ENCODE measurements around the gene ASTN2. TPM values are rescaled to one million over a fixed set of nuclear protein-coding genes. Genes with fewer than 3 reads are reported as not detected.

ASTN2 gene
- total RNA-seq, 1 experiment from 2014 or later, result 7.4 TPM

GRCh38 chr9:117317192-117317591, 97.7 kb downstream of the ASTN2 start:
- DNase-seq, result no peak
- Histone ChIP-seq H3K36me3 (replicated peaks; ENCODE audit: control insufficient read depth, insufficient read depth, low read length) (no peaks in the 10 kb centered on the region), H3K4me3 (ENCODE audit: insufficient read depth, low read depth, low read length) (no peak overlapping the region), H3K27me3 (ENCODE audit: control insufficient read depth, insufficient read depth, low read length) (no peaks in the 10 kb centered on the region)

GRCh38 chr9:117315236-117315635, 99.6 kb downstream of the ASTN2 start:
- Histone ChIP-seq H3K36me3 (replicated peaks; ENCODE audit: control insufficient read depth, insufficient read depth, low read length) (no peaks in the 10 kb centered on the region), H3K4me3 (ENCODE audit: insufficient read depth, low read depth, low read length) (no peak overlapping the region), H3K27me3 (ENCODE audit: control insufficient read depth, insufficient read depth, low read length) (no peaks in the 10 kb centered on the region)
- no peak for DNase-seq

DNA sequence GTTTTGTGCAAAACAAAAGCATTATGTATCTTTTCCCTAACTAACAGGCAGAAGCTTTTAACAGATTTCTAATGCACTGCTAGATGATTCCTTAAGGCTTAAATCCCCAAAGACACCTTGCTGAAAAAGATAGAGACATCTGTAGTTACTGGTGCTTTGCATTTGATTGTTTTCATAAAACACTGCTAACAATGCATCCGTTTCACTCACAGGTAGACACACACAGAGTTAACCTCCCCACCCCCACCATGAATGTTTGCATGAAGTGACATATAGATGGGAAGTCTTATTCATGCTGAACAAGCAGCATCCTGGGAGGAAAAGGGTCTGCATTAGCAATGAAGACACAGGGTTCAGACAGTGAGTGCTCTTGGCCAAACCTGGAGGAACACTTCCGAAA, 100.9 kb downstream of the ASTN2 start:
- DNase-seq, result no peak
- H3K27me3 ChIP-seq (ENCODE audit: control insufficient read depth, insufficient read depth, low read length), result no peaks in the 10 kb centered on the region
- no peaks in the 10 kb centered on the region for H3K36me3 ChIP-seq (replicated peaks; ENCODE audit: control insufficient read depth, insufficient read depth, low read length)
- no peak overlapping the region for H3K4me3 ChIP-seq (ENCODE audit: insufficient read depth, low read depth, low read length)

- Histone ChIP-seq H3K27me3 (ENCODE audit: control insufficient read depth, insufficient read depth, low read length) (no peaks in the 10 kb centered on the region), H3K4me3 (ENCODE audit: insufficient read depth, low read depth, low read length) (no peak overlapping the region), H3K36me3 (replicated peaks; ENCODE audit: control insufficient read depth, insufficient read depth, low read length) (no peaks in the 10 kb centered on the region)
- no peak for DNase-seq
Measured at GRCh38 chr9:117307701-117308100, 107.2 kb downstream of the ASTN2 start.

- no peak overlapping the region for H3K4me3 ChIP-seq (ENCODE audit: insufficient read depth, low read depth, low read length)
- H3K36me3 ChIP-seq (replicated peaks; ENCODE audit: control insufficient read depth, insufficient read depth, low read length), result no peaks in the 10 kb centered on the region
- DNase-seq, result no peak
- H3K27me3 ChIP-seq (ENCODE audit: control insufficient read depth, insufficient read depth, low read length), result no peaks in the 10 kb centered on the region
Measured at GRCh38 chr9:117306032-117306431, 108.8 kb downstream of the ASTN2 start.

DNA sequence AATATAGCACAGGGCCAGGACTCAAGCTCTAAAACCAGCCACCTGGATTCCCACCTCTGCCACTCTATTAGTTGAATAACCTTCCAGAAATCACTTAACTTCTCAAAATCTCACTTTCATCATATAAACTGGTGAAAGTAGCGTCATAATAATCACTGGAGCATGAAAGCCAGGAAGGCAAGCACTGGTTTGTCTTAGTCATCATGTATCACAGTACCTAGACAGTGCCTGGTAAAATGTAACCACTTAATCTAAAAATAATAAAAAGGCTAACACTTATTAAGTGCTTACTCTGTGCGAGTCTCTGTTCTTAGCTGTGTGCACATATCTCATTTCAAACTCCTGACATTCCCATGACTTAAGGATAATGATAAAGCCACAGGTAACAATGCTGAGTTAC, 109.4 kb downstream of the ASTN2 start:
- Histone ChIP-seq H3K27me3 (ENCODE audit: control insufficient read depth, insufficient read depth, low read length) (no peaks in the 10 kb centered on the region), H3K36me3 (replicated peaks; ENCODE audit: control insufficient read depth, insufficient read depth, low read length) (no peaks in the 10 kb centered on the region), H3K4me3 (ENCODE audit: insufficient read depth, low read depth, low read length) (no peak overlapping the region)
- no peak for DNase-seq

- Histone ChIP-seq H3K4me3 (ENCODE audit: insufficient read depth, low read depth, low read length) (no peak overlapping the region), H3K27me3 (ENCODE audit: control insufficient read depth, insufficient read depth, low read length) (no peaks in the 10 kb centered on the region), H3K36me3 (replicated peaks; ENCODE audit: control insufficient read depth, insufficient read depth, low read length) (no peaks in the 10 kb centered on the region)
- no peak for DNase-seq
Measured at GRCh38 chr9:117304549-117304948, 110.3 kb downstream of the ASTN2 start.

- Histone ChIP-seq H3K4me3 (ENCODE audit: insufficient read depth, low read depth, low read length) (no peak overlapping the region), H3K27me3 (ENCODE audit: control insufficient read depth, insufficient read depth, low read length) (no peaks in the 10 kb centered on the region), H3K36me3 (replicated peaks; ENCODE audit: control insufficient read depth, insufficient read depth, low read length) (no peaks in the 10 kb centered on the region)
- no peak for DNase-seq
Measured at GRCh38 chr9:117303643-117304230, 111.1 kb downstream of the ASTN2 start.

DNA sequence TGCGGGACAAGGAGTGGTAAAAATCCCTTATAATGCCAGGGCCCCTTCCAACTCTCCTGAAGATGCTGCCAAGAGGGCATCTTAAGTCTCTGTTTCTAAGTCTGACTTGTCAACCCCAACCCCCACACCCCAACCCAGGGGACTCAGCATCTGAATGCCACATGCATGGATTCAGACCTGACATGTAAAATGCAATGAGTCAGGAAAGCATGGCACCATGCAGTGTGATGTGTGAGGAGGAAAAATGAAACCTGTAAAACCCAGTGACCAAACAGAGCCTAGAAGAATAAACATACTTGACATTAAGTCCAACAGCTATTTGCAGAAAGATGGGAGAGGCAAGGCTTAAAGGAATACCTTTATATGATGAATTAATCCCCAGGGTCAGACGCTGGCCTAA, 112.4 kb downstream of the ASTN2 start:
- no peaks in the 10 kb centered on the region for H3K27me3 ChIP-seq (ENCODE audit: control insufficient read depth, insufficient read depth, low read length)
- no peak for DNase-seq
- H3K36me3 ChIP-seq (replicated peaks; ENCODE audit: control insufficient read depth, insufficient read depth, low read length), result no peaks in the 10 kb centered on the region

DNA sequence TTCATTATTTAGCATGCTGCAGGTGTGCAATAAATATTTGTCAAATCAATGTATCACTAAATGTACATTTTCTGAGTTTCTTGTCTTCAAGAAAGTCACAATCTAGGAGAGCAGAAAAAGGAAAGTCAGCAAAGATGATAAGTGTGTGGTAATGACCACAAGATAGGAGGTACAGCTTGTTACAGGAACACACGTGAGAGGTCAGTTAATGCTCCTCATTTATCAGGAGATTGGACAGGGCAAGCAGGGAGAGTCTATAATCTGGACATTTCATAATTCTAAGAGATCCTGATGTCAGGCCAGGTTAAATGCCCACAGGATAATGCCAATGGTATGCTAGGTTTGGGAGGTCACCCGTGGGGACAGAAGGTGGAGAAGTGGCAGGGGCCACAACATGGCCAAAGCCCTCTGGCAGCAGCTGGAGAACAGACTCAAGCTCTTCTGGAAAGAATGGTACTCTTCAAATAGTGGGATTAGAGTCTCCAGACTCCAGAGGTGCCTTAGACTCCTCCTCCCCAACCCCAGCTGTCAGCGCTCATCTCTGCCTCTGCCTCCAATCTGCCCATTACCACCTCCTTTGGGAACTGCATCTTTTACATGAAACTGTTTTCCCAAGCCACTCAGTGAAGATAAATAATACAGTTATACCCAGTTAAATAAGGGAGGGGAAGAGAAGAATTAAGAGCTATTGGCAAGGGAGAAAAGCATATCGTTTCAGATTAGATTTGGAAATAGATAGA, 114.3 kb downstream of the ASTN2 start:
- DNase-seq, result no peak
- no peaks in the 10 kb centered on the region for H3K36me3 ChIP-seq (replicated peaks; ENCODE audit: control insufficient read depth, insufficient read depth, low read length)
- no peaks in the 10 kb centered on the region for H3K27me3 ChIP-seq (ENCODE audit: control insufficient read depth, insufficient read depth, low read length)

More for the DNA sequence above, 112.4 kb downstream of the ASTN2 start:
- no peak overlapping the region for H3K4me3 ChIP-seq (ENCODE audit: insufficient read depth, low read depth, low read length)

GRCh38 chr9:117296453-117296852, 118.4 kb downstream of the ASTN2 start:
- H3K27me3 ChIP-seq (ENCODE audit: control insufficient read depth, insufficient read depth, low read length), result no peaks in the 10 kb centered on the region
- DNase-seq, result no peak
- no peak overlapping the region for H3K4me3 ChIP-seq (ENCODE audit: insufficient read depth, low read depth, low read length)
- no peaks in the 10 kb centered on the region for H3K36me3 ChIP-seq (replicated peaks; ENCODE audit: control insufficient read depth, insufficient read depth, low read length)

More for the DNA sequence above, 114.3 kb downstream of the ASTN2 start:
- no peak overlapping the region for H3K4me3 ChIP-seq (ENCODE audit: insufficient read depth, low read depth, low read length)

DNA sequence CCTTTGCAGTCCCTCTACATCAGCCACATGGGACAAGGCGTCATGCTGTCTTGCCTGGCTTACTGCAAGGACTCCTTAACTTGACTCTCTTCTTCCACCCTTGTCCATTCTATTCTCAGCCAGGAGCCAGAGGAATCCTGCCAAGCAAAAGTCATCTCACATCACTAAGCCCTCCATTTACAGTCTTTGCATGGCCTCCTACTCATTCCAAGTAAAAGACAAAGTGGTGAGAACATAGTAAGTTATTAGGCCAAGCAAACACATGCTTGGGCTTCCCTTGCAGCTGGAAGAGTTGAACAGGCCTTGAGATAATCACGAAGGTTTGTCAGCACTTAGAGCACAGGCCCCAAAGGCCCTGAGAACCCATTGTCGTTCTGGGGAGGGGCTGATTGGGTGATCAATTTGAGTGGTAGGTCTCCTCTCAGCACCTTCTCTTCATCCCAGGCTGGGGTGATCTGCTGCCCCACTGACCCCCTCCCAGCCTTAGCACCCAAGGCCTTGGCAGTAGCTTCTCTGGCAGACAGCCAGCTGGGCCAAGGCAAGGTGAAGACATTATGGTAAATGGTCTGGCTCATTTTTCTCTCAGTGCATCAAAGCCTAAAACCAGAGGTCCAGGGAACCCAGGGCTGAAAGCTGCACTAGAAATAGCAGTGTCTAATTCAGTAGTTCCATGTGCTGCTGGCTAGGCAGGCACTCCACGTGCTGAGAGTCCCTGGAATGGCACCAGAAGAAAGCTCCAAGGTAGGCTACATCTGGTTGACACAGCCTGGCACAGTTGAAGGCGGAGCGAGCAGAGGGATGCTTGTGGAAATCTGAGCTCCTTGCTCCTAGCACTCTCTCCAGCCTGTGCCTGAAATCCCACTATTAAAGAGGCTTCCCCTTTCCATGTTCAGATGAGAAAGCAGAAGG, 121.4 kb downstream of the ASTN2 start:
- Histone ChIP-seq H3K36me3 (replicated peaks; ENCODE audit: control insufficient read depth, insufficient read depth, low read length) (no peaks in the 10 kb centered on the region), H3K4me3 (ENCODE audit: insufficient read depth, low read depth, low read length) (no peak overlapping the region), H3K27me3 (ENCODE audit: control insufficient read depth, insufficient read depth, low read length) (no peaks in the 10 kb centered on the region)
- no peak for DNase-seq

DNA sequence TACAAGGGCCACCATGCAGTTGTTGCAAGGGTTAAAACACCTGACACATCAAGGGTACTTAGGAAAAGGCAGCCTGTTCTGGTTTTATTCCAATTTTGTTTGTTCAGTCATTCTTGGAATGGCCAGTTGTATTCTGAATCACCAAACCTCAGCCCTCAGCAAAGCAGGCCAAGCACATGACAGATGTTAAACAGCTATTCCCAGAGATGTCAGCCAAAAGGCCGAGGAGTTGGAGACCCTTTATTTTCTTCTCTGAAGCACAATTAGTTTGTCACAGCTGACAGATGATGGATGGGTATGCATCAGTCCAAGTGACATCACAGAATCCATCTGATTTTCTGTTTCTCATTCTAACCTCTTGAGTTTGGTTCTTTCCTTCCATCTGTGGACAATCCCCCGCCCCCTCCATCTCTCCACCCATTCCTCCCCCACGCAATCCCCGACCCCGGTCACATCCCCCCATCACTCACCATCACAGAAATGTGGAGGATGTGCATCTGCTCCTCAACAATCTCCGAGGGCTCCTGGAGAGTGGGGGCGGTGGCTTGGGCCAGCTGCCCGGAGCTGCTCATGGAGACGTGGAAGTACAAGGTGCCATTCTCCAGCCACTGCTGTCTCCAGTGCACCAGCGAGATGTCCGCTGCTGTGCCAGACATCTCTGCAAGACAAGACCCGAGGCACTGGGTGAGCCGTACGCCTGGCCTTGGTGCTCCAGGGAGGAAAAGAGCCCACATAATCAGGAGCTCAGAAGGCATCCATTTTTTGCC, 123.8 kb downstream of the ASTN2 start:
- DNase-seq, result no peak
- no peaks in the 10 kb centered on the region for H3K27me3 ChIP-seq (ENCODE audit: control insufficient read depth, insufficient read depth, low read length)
- no peaks in the 10 kb centered on the region for H3K36me3 ChIP-seq (replicated peaks; ENCODE audit: control insufficient read depth, insufficient read depth, low read length)
- H3K4me3 ChIP-seq (ENCODE audit: insufficient read depth, low read depth, low read length), result no peak overlapping the region

DNA sequence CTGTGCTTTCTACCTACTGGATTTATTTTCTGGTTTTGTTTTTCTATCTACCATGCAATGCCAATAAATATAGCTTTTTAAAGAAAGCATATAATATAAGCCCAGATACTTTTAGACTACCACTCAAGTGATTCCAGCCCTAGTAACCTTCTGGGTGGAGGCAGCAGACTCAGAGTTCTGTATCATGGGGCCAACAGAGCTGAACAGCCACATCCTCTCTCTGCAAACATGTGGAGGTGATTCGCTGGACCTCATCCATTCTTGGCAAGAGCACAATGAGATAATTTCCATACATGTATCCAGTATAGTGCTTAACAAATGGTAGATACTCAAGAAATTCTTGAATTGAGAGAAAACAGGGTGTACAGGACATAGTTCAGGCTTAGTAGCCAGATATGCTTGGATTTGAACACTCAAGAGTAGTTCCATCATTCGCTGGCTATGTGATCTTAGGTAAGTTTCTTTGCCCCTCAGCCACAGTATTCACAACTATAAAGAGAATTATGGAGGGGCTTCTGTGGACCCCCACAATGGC, 124.5 kb downstream of the ASTN2 start:
- H3K36me3 ChIP-seq (replicated peaks; ENCODE audit: control insufficient read depth, insufficient read depth, low read length), result no peaks in the 10 kb centered on the region
- H3K27me3 ChIP-seq (ENCODE audit: control insufficient read depth, insufficient read depth, low read length), result no peaks in the 10 kb centered on the region
- no peak overlapping the region for H3K4me3 ChIP-seq (ENCODE audit: insufficient read depth, low read depth, low read length)
- no peak for DNase-seq

Data from H7 (cell line).